Breast epithelium (tissue), 4 donors: ENCODE results near the gene ZNF384. TPM values are rescaled to one million over a fixed set of nuclear protein-coding genes. Genes with fewer than 3 reads are reported as not detected.
A peak's percentile ranks its signal among the peaks of the same experiment; 100 is the strongest.

Experiments used
- DNase-seq, 2 donors: peaks; one replicate each; pipeline ENCODE4 v3.0.0-alpha.2; 2019; ENCODE audit warnings: low spot score in 2 of 2
- H3K27ac ChIP-seq, 2 donors: fragments of 200-600 bp; sonication (generic) in 1 of 2; one replicate each; pipeline ENCODE4 v1.5.1; 2016 to 2019; ENCODE audit warnings: mild to moderate bottlenecking in 1 of 2
- H3K27me3 ChIP-seq, 2 donors: fragments of 200-600 bp; sonication (generic) in 1 of 2; one replicate each; pipeline versions ENCODE4 v1.5.1 to v1.6.0; 2017 to 2019; ENCODE audit warnings: control low read depth in 1 of 2, mild to moderate bottlenecking in 1 of 2
- H3K36me3 ChIP-seq: fragments of 200-600 bp; one replicate; pipeline ENCODE4 v1.5.1; 2019
- H3K4me1 ChIP-seq, 2 donors: fragments of 200-600 bp; sonication (generic); one replicate each; pipeline ENCODE4 v1.5.1; 2016 to 2019; ENCODE audit warnings: control low read depth in 1 of 2
- H3K4me3 ChIP-seq, 3 donors: fragments of 200-600 bp; sonication (generic); 1 replicate in 2 of 3; 2 replicates in 1 of 3; pipeline ENCODE4 v1.5.1; 2016 to 2019; ENCODE audit warnings: mild to moderate bottlenecking in 3 of 3, moderate library complexity in 2 of 3
- H3K9me3 ChIP-seq, 2 donors: fragments of 200-600 bp; sonication (generic) in 1 of 2; one replicate each; pipeline ENCODE4 v1.5.1; 2016 to 2019; ENCODE audit warnings: control low read depth in 1 of 2
- CTCF ChIP-seq, 3 donors: fragments of 450-650 bp; IDR thresholded peaks; one replicate each; pipeline ENCODE4 v1.5.1; 2016 to 2017; ENCODE audit warnings: antibody characterized with exemption in 3 of 3, mild to moderate bottlenecking in 3 of 3, moderate library complexity in 3 of 3
- POLR2A ChIP-seq: fragments of 450-650 bp; IDR thresholded peaks from one replicate; pipeline ENCODE4 v1.6.1; 2016; ENCODE audit warnings: antibody characterized with exemption, mild to moderate bottlenecking, moderate library complexity
- POLR2AphosphoS5 ChIP-seq, 3 donors: sonication (generic); formaldehyde crosslinking; IDR thresholded peaks; one replicate each; pipeline ENCODE4 v1.6.1; 2017; ENCODE audit warnings: antibody characterized with exemption in 3 of 3
- intact Hi-C: fragments of 100-400 bp; cut with DNase I; formaldehyde crosslinking; loops from one replicate; pipeline ENCODE4 v1.15.1; 2023; ENCODE audit warnings: low total_unique reads
- total RNA-seq, 3 donors: library from RNA; depleted of rRNA; stranded (reverse); fragments of >200 nt; gene quantifications; one replicate each; pipeline ENCODE4 v1.1.0, GENCODE V29; 2016

Gene ZNF384
- total RNA-seq, 3 donors from 2014 or later: 34.4 to 57.0 (median 49.5) TPM

GRCh38 chr12:6729186-6729585, 40.0 kb upstream of the ZNF384 start:
- Histone ChIP-seq H3K27ac (no peak overlapping the region), H3K4me3 (no peak overlapping the region), H3K4me1 (peaks cover 6 to 7% of the 10 kb centered on the region in 2 donors), H3K36me3 (peaks cover 15% of the 10 kb centered on the region), H3K27me3 (no peaks in the 10 kb centered on the region), H3K9me3 (no peaks in the 10 kb centered on the region)
- no peak for DNase-seq
- TF ChIP-seq POLR2AphosphoS5 (IDR thresholded peaks at IDR 0.05): no peak
- TF ChIP-seq POLR2A: no peak
- TF ChIP-seq CTCF (IDR thresholded peaks at IDR 0.05): no peak
- intact Hi-C loops: no loop called here

- Histone ChIP-seq H3K9me3 (no peaks in the 10 kb centered on the region), H3K27me3 (no peaks in the 10 kb centered on the region), H3K4me1 (peaks cover 6 to 7% of the 10 kb centered on the region in 2 donors), H3K36me3 (peaks cover 9% of the 10 kb centered on the region), H3K4me3 (no peak overlapping the region), H3K27ac (no peak overlapping the region)
- intact Hi-C loops: no loop called here
- no peak for TF ChIP-seq POLR2AphosphoS5 (IDR thresholded peaks at IDR 0.05)
- TF ChIP-seq POLR2A: no peak
- no peak for TF ChIP-seq CTCF (IDR thresholded peaks at IDR 0.05)
- DNase-seq: no peak
Observed at GRCh38 chr12:6725350-6725749, 36.2 kb upstream of the ZNF384 start.

- no peak for DNase-seq
- H3K4me1 ChIP-seq: peaks cover 6 to 7% of the 10 kb centered on the region in 2 donors
- peak overlapping the region; percentile 59 to 74 (median 72) for H3K4me3 ChIP-seq
- H3K27ac ChIP-seq: peak overlapping the region; percentile 88 to 91
- intact Hi-C loops: no loop called here
- H3K9me3 ChIP-seq: no peaks in the 10 kb centered on the region
- peaks cover 8% of the 10 kb centered on the region for H3K36me3 ChIP-seq
- no peak for TF ChIP-seq CTCF (IDR thresholded peaks at IDR 0.05)
- no peak for TF ChIP-seq POLR2A
- TF ChIP-seq POLR2AphosphoS5 (IDR thresholded peaks at IDR 0.05): no peak
- no peaks in the 10 kb centered on the region for H3K27me3 ChIP-seq
Observed at GRCh38 chr12:6724409-6724797, 35.2 kb upstream of the ZNF384 start.

GRCh38 chr12:6723607-6724408, 34.6 kb upstream of the ZNF384 start, which contains the start of gene COPS7A:
COPS7A (plus strand) TSS chr12:6724046; CDS start chr12:6724657, 611 bp downstream.
- peaks cover 8% of the 10 kb centered on the region for H3K36me3 ChIP-seq
- TF ChIP-seq POLR2AphosphoS5 (IDR thresholded peaks at IDR 0.05) (peak; percentile 79 to 87 (median 81)), CTCF (IDR thresholded peaks at IDR 0.05) (no peak), POLR2A (peak; percentile 30)
- H3K27me3 ChIP-seq: no peaks in the 10 kb centered on the region
- DNase-seq: peak; percentile 97
- no peaks in the 10 kb centered on the region for H3K9me3 ChIP-seq
- peak within 1 kb of the TSS; percentile 59 to 74 (median 72) for H3K4me3 ChIP-seq
- intact Hi-C loops: loop anchor here (2.0 kb wide), 1 partner anchor 35 kb away; the partner anchor contains the start of gene ZNF384
- H3K27ac ChIP-seq: peak within 1 kb of the TSS; percentile 88 to 91
- H3K4me1 ChIP-seq: peaks cover 6 to 7% of the 10 kb centered on the region in 2 donors

GRCh38 chr12:6722863-6723262, 33.7 kb upstream of the ZNF384 start:
- Histone ChIP-seq H3K27me3 (no peaks in the 10 kb centered on the region), H3K4me1 (peaks cover 6 to 7% of the 10 kb centered on the region in 2 donors), H3K9me3 (no peaks in the 10 kb centered on the region), H3K36me3 (peaks cover 1% of the 10 kb centered on the region), H3K27ac (no peak overlapping the region), H3K4me3 (no peak overlapping the region)
- TF ChIP-seq CTCF (IDR thresholded peaks at IDR 0.05): no peak
- TF ChIP-seq POLR2AphosphoS5 (IDR thresholded peaks at IDR 0.05): no peak
- no peak for TF ChIP-seq POLR2A
- intact Hi-C loops: loop anchor here (2.0 kb wide), 1 partner anchor 34 kb away; the partner anchor contains the start of gene ZNF384
- no peak for DNase-seq
